Measurements from ENCODE around the gene ENOX2. TPM values are rescaled to one million over a fixed set of nuclear protein-coding genes. Genes with fewer than 3 reads are reported as not detected.

Gene ENOX2
- total RNA-seq, 2 experiments from 2014 or later, result 9.6 to 12.0 TPM

GRCh38 chrX:130909469-130910136 lies 6.6 kb upstream of the ENOX2 start:
- TF ChIP-seq CTCF (IDR thresholded peaks at IDR 0.05), result no peak
- no peaks in the 10 kb centered on the region for H3K27me3 Mint-ChIP-seq
- no peak overlapping the region for H3K27ac Mint-ChIP-seq
- DNase-seq, result no peak
- ChIA-PET CTCF (no interaction called here), POLR2A (no interaction called here)
- H3K36me3 Mint-ChIP-seq (ENCODE audit: low read depth), result no peaks in the 10 kb centered on the region
- no peaks in the 10 kb centered on the region for H3K9me3 Mint-ChIP-seq
- no peaks in the 10 kb centered on the region for H3K4me1 Mint-ChIP-seq (ENCODE audit: low read depth)
- no peak for ATAC-seq
- H3K4me3 Mint-ChIP-seq, result no peak overlapping the region
- intact Hi-C loops (cut with micrococcal nuclease), result no loop called here

- H3K4me3 Mint-ChIP-seq, result no peak overlapping the region
- no peaks in the 10 kb centered on the region for H3K9me3 Mint-ChIP-seq
- peaks cover 3% of the 10 kb centered on the region for H3K4me1 Mint-ChIP-seq (ENCODE audit: low read depth)
- TF ChIP-seq CTCF (IDR thresholded peaks at IDR 0.05), result no peak
- H3K27me3 Mint-ChIP-seq, result no peaks in the 10 kb centered on the region
- DNase-seq, result no peak
- H3K36me3 Mint-ChIP-seq (ENCODE audit: low read depth), result peaks cover 1% of the 10 kb centered on the region
- H3K27ac Mint-ChIP-seq, result no peak overlapping the region
- POLR2A ChIA-PET, result no interaction called here
- intact Hi-C loops (cut with micrococcal nuclease), result no loop called here
- no peak for ATAC-seq
- CTCF ChIA-PET, result interaction anchor here (0.8 to 1.7 kb wide), 3 partner anchors 10 to 367 kb away, joined by 4 read pairs; no protein-coding TSS in a partner anchor
Observed at GRCh38 chrX:130906776-130907175, 3.8 kb upstream of the ENOX2 start.

- Mint-ChIP-seq H3K27ac (no peak overlapping the region), H3K4me3 (no peak overlapping the region), H3K4me1 (ENCODE audit: low read depth) (peaks cover 8% of the 10 kb centered on the region), H3K27me3 (no peaks in the 10 kb centered on the region), H3K9me3 (no peaks in the 10 kb centered on the region), H3K36me3 (ENCODE audit: low read depth) (peaks cover 7% of the 10 kb centered on the region)
- ATAC-seq (no peak), DNase-seq (no peak)
- TF ChIP-seq CTCF (IDR thresholded peaks at IDR 0.05), result no peak
- ChIA-PET CTCF (no interaction called here), POLR2A (no interaction called here)
- intact Hi-C loops (cut with micrococcal nuclease), result no loop called here
Observed at GRCh38 chrX:130902446-130902782, 595 bp downstream of the ENOX2 start.

GRCh38 chrX:130896802-130897501 lies 6.1 kb downstream of the ENOX2 start:
- ATAC-seq, result no peak
- CTCF ChIA-PET, result no interaction called here
- intact Hi-C loops (cut with micrococcal nuclease), result no loop called here
- Mint-ChIP-seq H3K27ac (no peak overlapping the region), H3K9me3 (no peaks in the 10 kb centered on the region), H3K4me1 (ENCODE audit: low read depth) (peaks cover 6% of the 10 kb centered on the region), H3K4me3 (no peak overlapping the region), H3K27me3 (no peaks in the 10 kb centered on the region), H3K36me3 (ENCODE audit: low read depth) (peaks cover 11% of the 10 kb centered on the region)
- POLR2A ChIA-PET, result no interaction called here
- no peak for DNase-seq
- TF ChIP-seq CTCF (IDR thresholded peaks at IDR 0.05), result no peak

- Mint-ChIP-seq H3K36me3 (ENCODE audit: low read depth) (peaks cover 8% of the 10 kb centered on the region), H3K9me3 (no peaks in the 10 kb centered on the region), H3K27ac (no peak overlapping the region), H3K4me1 (ENCODE audit: low read depth) (no peaks in the 10 kb centered on the region), H3K27me3 (no peaks in the 10 kb centered on the region), H3K4me3 (no peak overlapping the region)
- ChIA-PET CTCF (no interaction called here), POLR2A (no interaction called here)
- no peak for ATAC-seq
- DNase-seq, result no peak
- intact Hi-C loops (cut with micrococcal nuclease), result no loop called here
- TF ChIP-seq CTCF (IDR thresholded peaks at IDR 0.05), result no peak
Observed at GRCh38 chrX:130896026-130896425, 7.0 kb downstream of the ENOX2 start.

Data from activated CD8-positive, alpha-beta T cell treated with anti-CD3 and anti-CD28 coated beads for 36 hours (primary cell).